Colonic mucosa (tissue), 4 donors: ENCODE data around the gene PPP1R8. TPM values are rescaled to one million over a fixed set of nuclear protein-coding genes. Genes with fewer than 3 reads are reported as not detected.
"Not testable (repeated sequence)": the region's sequence is repeated elsewhere in the genome, so short reads cannot be mapped to it uniquely, and the experiment has no call there.

Source experiments
- DNase-seq: peaks from one replicate; pipeline ENCODE4 v3.0.0-alpha.2; 2020
- H3K27ac ChIP-seq: fragments of 200-600 bp; one replicate; pipeline ENCODE4 v1.8.0; 2021
- H3K27me3 ChIP-seq: fragments of 200-600 bp; one replicate; pipeline ENCODE4 v1.8.0; 2021
- H3K36me3 ChIP-seq: fragments of 200-600 bp; one replicate; pipeline ENCODE4 v1.8.0; 2021
- H3K4me1 ChIP-seq: fragments of 200-600 bp; one replicate; pipeline ENCODE4 v1.8.0; 2021; ENCODE audit warnings: mild to moderate bottlenecking
- H3K4me3 ChIP-seq: fragments of 200-600 bp; one replicate; pipeline ENCODE4 v1.8.0; 2021
- H3K9ac ChIP-seq, 2 donors: one replicate each; pipeline ENCODE4 v1.7.0; 2013; ENCODE audit warnings: control low read depth in 2 of 2, low read depth in 2 of 2, low read length in 2 of 2
- H3K9me3 ChIP-seq: fragments of 200-600 bp; one replicate; pipeline ENCODE4 v1.8.0; 2021
- CTCF ChIP-seq: fragments of 200-600 bp; IDR thresholded peaks from one replicate; pipeline ENCODE4 v1.8.0; 2022; ENCODE audit warnings: antibody characterized with exemption, mild to moderate bottlenecking
- intact Hi-C: fragments of 100-400 bp; cut with DNase I; formaldehyde crosslinking; loops from one replicate; pipeline ENCODE4 v1.14.1; 2022
- total RNA-seq, 2 donors: library from RNA; stranded (reverse); fragmentation: NEBNext Ultra II Directional in 1 of 2; extraction: Animal tissue kit (Norgen Biotek cat#: 25700) in 1 of 2; gene quantifications; one replicate each; pipeline ENCODE4 v1.2.1, GENCODE V29; 2021
- donor health status: healthy.
- donor health status: DM: no; HTN: no; CAD: no.
- donor health status: DM: no; HTN: no; CAD: no.

Gene PPP1R8
- total RNA-seq, 2 donors from 2014 or later = 31.8 to 39.2 TPM

GRCh38 chr1:27856561-27857343 is 26.2 kb downstream of the PPP1R8 start:
- no peaks in the 10 kb centered on the region for H3K9me3 ChIP-seq
- intact Hi-C loops = no loop called here
- no peak overlapping the region for H3K4me3 ChIP-seq
- no peak overlapping the region for H3K9ac ChIP-seq
- no peaks in the 10 kb centered on the region for H3K27me3 ChIP-seq
- TF ChIP-seq CTCF = no peak
- H3K4me1 ChIP-seq = no peaks in the 10 kb centered on the region
- H3K36me3 ChIP-seq = no peaks in the 10 kb centered on the region
- H3K27ac ChIP-seq = no peak overlapping the region
- DNase-seq = no peak

GRCh38 chr1:27857552-27857951 is 27.0 kb downstream of the PPP1R8 start:
- H3K9ac ChIP-seq, H3K9me3 ChIP-seq, H3K4me3 ChIP-seq, H3K27me3 ChIP-seq, DNase-seq, H3K27ac ChIP-seq, H3K4me1 ChIP-seq, H3K36me3 ChIP-seq, intact Hi-C loops: not testable (repeated sequence)

GRCh38 chr1:27858072-27858948 is 27.7 kb downstream of the PPP1R8 start:
- Histone ChIP-seq H3K27me3 (no peaks in the 10 kb centered on the region), H3K9ac (peak overlapping the region in 1 of 2 donors; percentile 27), H3K27ac (no peak overlapping the region), H3K4me1 (no peaks in the 10 kb centered on the region), H3K36me3 (no peaks in the 10 kb centered on the region), H3K9me3 (no peaks in the 10 kb centered on the region), H3K4me3 (no peak overlapping the region)
- peak; percentile 92 for DNase-seq
- intact Hi-C loops = loop anchor here (2.0 kb wide), 1 partner anchor 120 kb away; no protein-coding TSS in a partner anchor
- TF ChIP-seq CTCF = peak; percentile 99

- Histone ChIP-seq H3K9ac (peak overlapping the region in 1 of 2 donors; percentile 27), H3K4me1 (no peaks in the 10 kb centered on the region), H3K9me3 (no peaks in the 10 kb centered on the region), H3K36me3 (no peaks in the 10 kb centered on the region), H3K27me3 (no peaks in the 10 kb centered on the region), H3K27ac (no peak overlapping the region), H3K4me3 (no peak overlapping the region)
- DNase-seq = no peak
- TF ChIP-seq CTCF = no peak
- intact Hi-C loops = loop anchor here (2.0 kb wide), 1 partner anchor 120 kb away; no protein-coding TSS in a partner anchor
These were observed 28.5 kb downstream of the PPP1R8 start for GRCh38 chr1:27858949-27859576.

GRCh38 chr1:27861436-27861835 is 30.9 kb downstream of the PPP1R8 start:
- H3K9ac ChIP-seq = no peak overlapping the region
- no peak overlapping the region for H3K4me3 ChIP-seq
- H3K27ac ChIP-seq = no peak overlapping the region
- TF ChIP-seq CTCF = no peak
- H3K4me1 ChIP-seq = no peaks in the 10 kb centered on the region
- intact Hi-C loops = no loop called here
- no peaks in the 10 kb centered on the region for H3K36me3 ChIP-seq
- H3K9me3 ChIP-seq = no peaks in the 10 kb centered on the region
- H3K27me3 ChIP-seq = no peaks in the 10 kb centered on the region
- no peak for DNase-seq
